ENCODE measurements around the gene STX2.

GRCh38 chr12:130881046-130881445 lies 42.0 kb upstream of the STX2 start:
- TF ChIP-seq CTCF (IDR thresholded peaks at IDR 0.05; ENCODE audit: poor library complexity) (no peak), EZH2phosphoT487 (IDR thresholded peaks at IDR 0.05; ENCODE audit: low read depth, severe bottlenecking, unreplicated experiment) (no peak), EZH2 (IDR thresholded peaks at IDR 0.05; ENCODE audit: borderline replicate concordance) (no peak)

Measured in hepatocyte (in vitro differentiated cells).